Measurements from ENCODE around the gene MAGEF1. TPM values are rescaled to one million over a fixed set of nuclear protein-coding genes. Genes with fewer than 3 reads are reported as not detected.

Gene MAGEF1
- total and polyA plus RNA-seq, 10 of the 15 experiments (the other 5 are each of a cell fraction or from before 2014, with no cell fraction given) = 2.3 to 62.2 (median 27.1) TPM

DNA sequence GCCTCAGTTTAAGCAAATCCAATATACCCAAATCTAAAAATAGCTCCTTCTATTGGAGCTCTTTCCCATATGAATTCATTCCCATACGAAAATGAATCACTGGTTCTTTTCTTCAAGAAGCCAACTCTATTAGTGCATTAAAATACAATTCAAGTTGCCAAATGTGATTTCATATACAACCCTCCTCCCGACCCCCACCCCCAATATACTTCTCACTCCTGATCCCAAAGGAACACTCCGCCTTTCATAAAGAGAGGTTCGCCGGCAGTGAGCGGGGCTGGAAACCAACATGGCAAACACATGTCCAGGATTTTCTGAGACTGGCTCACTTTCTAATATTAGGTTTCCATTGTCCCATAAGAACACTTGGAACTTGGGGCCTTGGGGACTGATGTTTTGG lies 48.5 kb downstream of the MAGEF1 start:
- CTCF ChIA-PET = no interaction called here
- DNase-seq (ENCODE audit: low read depth, low spot score) = no peak
- Histone ChIP-seq H3K27ac (ENCODE audit: control insufficient read depth, insufficient read depth) (no peak overlapping the region), H3K4me3 (no peak overlapping the region), H3K36me3 (ENCODE audit: control insufficient read depth in 2 of 2, insufficient read depth in 2 of 2, low read length in 1 of 2) (no peaks in the 10 kb centered on the region), H4K20me1 (ENCODE audit: control insufficient read depth, insufficient read depth) (no peaks in the 10 kb centered on the region), H3K9ac (ENCODE audit: control insufficient read depth, insufficient read depth, low read length) (no peak overlapping the region), H3K79me2 (ENCODE audit: control insufficient read depth, insufficient read depth, low read length) (no peaks in the 10 kb centered on the region), H3K4me1 (ENCODE audit: control insufficient read depth, insufficient read depth, low read length) (no peaks in the 10 kb centered on the region), H2AFZ (ENCODE audit: control insufficient read depth, low read depth, low read length) (no peak overlapping the region), H3K4me2 (ENCODE audit: control insufficient read depth, insufficient read depth) (no peak overlapping the region), H3K27me3 (replicated peaks in 1 of 2; ENCODE audit: control insufficient read depth in 2 of 2, insufficient read depth in 2 of 2, low read length in 1 of 2) (peaks cover 0 to 4% of the 10 kb centered on the region in 2 experiments; a peak in 3 of 4 replicates), H3K9me3 (replicated peaks; ENCODE audit: control insufficient read depth, insufficient read depth, low read length) (no peaks in the 10 kb centered on the region)
- WGBS (ENCODE audit: insufficient coverage, insufficient replicate concordance, low lambda C conversion rate, missing lambda C conversion rate) = 51% methylated on average over 6 of the region's 6 CpGs
- FAIRE-seq = no peak
- RAD21 ChIA-PET (ENCODE audit: unreplicated experiment) = interaction anchor here (0.6 to 0.8 kb wide), 2 partner anchors 33 to 69 kb away, joined by 3 read pairs; no protein-coding TSS in a partner anchor
- in situ Hi-C loops (cut with MboI) (no loop called here), intact Hi-C loops (cut with micrococcal nuclease; ENCODE audit: unreplicated experiment) (no loop called here)
- ATAC-seq = no peak
- SMC1A ChIA-PET (ENCODE audit: uncharacterized antibody, unreplicated experiment) = no interaction called here
- BruUV-seq (replicated peaks) = no TSS peak
- TF ChIP-seq TCF3 (IDR thresholded peaks at IDR 0.05; ENCODE audit: borderline replicate concordance, insufficient read depth, low read depth, low read length) (no peak), POLR2AphosphoS2 (IDR thresholded peaks at IDR 0.05; ENCODE audit: low read depth, low read length) (no peak), ZNF622 (IDR thresholded peaks at IDR 0.05) (no peak), TCF7 (IDR thresholded peaks at IDR 0.05; ENCODE audit: borderline replicate concordance) (no peak), GABPA (IDR thresholded peaks at IDR 0.05; ENCODE audit: low read depth) (no peak), SP1 (IDR thresholded peaks at IDR 0.05; ENCODE audit: low read depth, low read length) (no peak), PRDM15 (CRISPR knock-in tag; IDR thresholded peaks at IDR 0.05) (no peak), EP300 (IDR thresholded peaks at IDR 0.05; ENCODE audit: borderline replicate concordance in 1 of 2, control insufficient read depth in 1 of 2, low read depth in 2 of 2, low read length in 2 of 2) (no peak), CBX3 (IDR thresholded peaks at IDR 0.05; ENCODE audit: borderline replicate concordance, low read depth) (no peak), SMC3 (IDR thresholded peaks at IDR 0.05; ENCODE audit: borderline replicate concordance, low read length) (no peak), ZBTB40 (IDR thresholded peaks at IDR 0.05; ENCODE audit: borderline replicate concordance) (no peak), MXI1 (IDR thresholded peaks at IDR 0.05; ENCODE audit: low read depth, low read length) (no peak), SIX5 (IDR thresholded peaks at IDR 0.05; ENCODE audit: low read depth, low read length, severe bottlenecking) (no peak), SREBF2 (IDR thresholded peaks at IDR 0.05; ENCODE audit: low read length) (no peak)
- TF ChIP-seq, protein P1, sequence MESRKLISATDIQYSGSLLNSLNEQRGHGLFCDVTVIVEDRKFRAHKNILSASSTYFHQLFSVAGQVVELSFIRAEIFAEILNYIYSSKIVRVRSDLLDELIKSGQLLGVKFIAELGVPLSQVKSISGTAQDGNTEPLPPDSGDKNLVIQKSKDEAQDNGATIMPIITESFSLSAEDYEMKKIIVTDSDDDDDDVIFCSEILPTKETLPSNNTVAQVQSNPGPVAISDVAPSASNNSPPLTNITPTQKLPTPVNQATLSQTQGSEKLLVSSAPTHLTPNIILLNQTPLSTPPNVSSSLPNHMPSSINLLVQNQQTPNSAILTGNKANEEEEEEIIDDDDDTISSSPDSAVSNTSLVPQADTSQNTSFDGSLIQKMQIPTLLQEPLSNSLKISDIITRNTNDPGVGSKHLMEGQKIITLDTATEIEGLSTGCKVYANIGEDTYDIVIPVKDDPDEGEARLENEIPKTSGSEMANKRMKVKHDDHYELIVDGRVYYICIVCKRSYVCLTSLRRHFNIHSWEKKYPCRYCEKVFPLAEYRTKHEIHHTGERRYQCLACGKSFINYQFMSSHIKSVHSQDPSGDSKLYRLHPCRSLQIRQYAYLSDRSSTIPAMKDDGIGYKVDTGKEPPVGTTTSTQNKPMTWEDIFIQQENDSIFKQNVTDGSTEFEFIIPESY (IDR thresholded peaks at IDR 0.05) = no peak
- POLR2A ChIA-PET = no interaction called here

All from GM12878 (cell line).